WTC11 (cell line): ENCODE measurements around the gene CCDC191. TPM values are rescaled to one million over a fixed set of nuclear protein-coding genes. Genes with fewer than 3 reads are reported as not detected.

Experiments used
- ATAC-seq: fragments of 200-7000 bp; cut with Tn5 transposase; 2 replicates; pipeline ENCODE4 v1.10.0; 2021; ENCODE audit warnings: mild to moderate bottlenecking, moderate library complexity
- CTCF ChIA-PET: fragments of 300-600 bp; sonication (Branson Sonifier 250); formaldehyde crosslinking; loops from one replicate; lab custom pipeline; 2021; ENCODE audit warnings: antibody characterized with exemption; lab: Charles Lee
- POLR2A ChIA-PET: fragments of 350-600 bp; sonication (Branson Sonifier 250); formaldehyde crosslinking; loops from one replicate; lab custom pipeline; 2021; ENCODE audit warnings: antibody characterized with exemption; lab: Charles Lee
- DNase-seq: peaks from one replicate; pipeline ENCODE4 v3.0.0; 2021; ENCODE audit warnings: low spot score
- H3K27ac Mint-ChIP-seq: 2 replicates; pipeline ENCODE4 v1.8.0; 2021; ENCODE audit warnings: mixed read lengths
- H3K27me3 Mint-ChIP-seq: 2 replicates; pipeline ENCODE4 v1.8.0; 2021; ENCODE audit warnings: low read depth, mild to moderate bottlenecking, moderate library complexity, mixed read lengths
- H3K36me3 Mint-ChIP-seq: 2 replicates; pipeline ENCODE4 v1.8.0; 2021; ENCODE audit warnings: mixed read lengths
- H3K4me1 Mint-ChIP-seq: 2 replicates; pipeline ENCODE4 v1.8.0; 2022; ENCODE audit warnings: mixed read lengths
- H3K4me3 Mint-ChIP-seq: 2 replicates; pipeline ENCODE4 v1.8.0; 2021; ENCODE audit warnings: mild to moderate bottlenecking, moderate library complexity, mixed read lengths
- H3K9me3 Mint-ChIP-seq: 2 replicates; pipeline ENCODE4 v1.8.0; 2021; ENCODE audit warnings: mixed read lengths
- ETV6 ChIP-seq: sonication (generic); formaldehyde crosslinking; IDR thresholded peaks from 2 replicates; pipeline ENCODE4 v1.8.1; 2022; ENCODE audit warnings: mild to moderate bottlenecking, missing genetic modification reagents
- FOXP1 ChIP-seq: sonication (generic); formaldehyde crosslinking; IDR thresholded peaks from 2 replicates; pipeline ENCODE4 v1.8.0; 2022; ENCODE audit warnings: missing genetic modification reagents, mild to moderate bottlenecking, moderate library complexity, borderline replicate concordance
- HMGXB4 ChIP-seq: sonication (generic); formaldehyde crosslinking; IDR thresholded peaks from 2 replicates; pipeline ENCODE4 v1.8.1; 2023; ENCODE audit warnings: mild to moderate bottlenecking, moderate library complexity, missing genetic modification reagents
- IRF2 ChIP-seq: sonication (generic); formaldehyde crosslinking; IDR thresholded peaks from 2 replicates; pipeline ENCODE4 v1.8.0; 2022; ENCODE audit warnings: low read depth, missing genetic modification reagents, borderline replicate concordance
- KAT7 ChIP-seq: sonication (generic); formaldehyde crosslinking; IDR thresholded peaks from 2 replicates; pipeline ENCODE4 v1.8.1; 2023; ENCODE audit warnings: missing genetic modification reagents, mild to moderate bottlenecking, borderline replicate concordance
- NFE2L1 ChIP-seq: sonication (generic); formaldehyde crosslinking; IDR thresholded peaks from 2 replicates; pipeline ENCODE4 v1.8.1; 2023; ENCODE audit warnings: missing genetic modification reagents
- NFYB ChIP-seq: sonication (generic); formaldehyde crosslinking; conservative IDR thresholded peaks from 2 replicates; pipeline ENCODE4 v1.8.0; 2022; ENCODE audit warnings: low read depth, missing genetic modification reagents
- PRRX2 ChIP-seq: fragments of 250-450 bp; sonication (Bioruptor Pico); IDR thresholded peaks from 2 replicates; pipeline ENCODE4 v1.8.0; 2021; ENCODE audit warnings: mild to moderate bottlenecking
- SMAD3 ChIP-seq: sonication (generic); formaldehyde crosslinking; IDR thresholded peaks from 2 replicates; pipeline ENCODE4 v1.8.0; 2022; ENCODE audit warnings: missing genetic modification reagents, mild to moderate bottlenecking, borderline replicate concordance
- USF2 ChIP-seq: sonication (generic); formaldehyde crosslinking; IDR thresholded peaks from 2 replicates; pipeline ENCODE4 v1.8.1; 2023; ENCODE audit warnings: mild to moderate bottlenecking, missing genetic modification reagents, moderate library complexity
- ZBTB21 ChIP-seq: sonication (generic); formaldehyde crosslinking; IDR thresholded peaks from 2 replicates; pipeline ENCODE4 v1.8.1; 2023; ENCODE audit warnings: mild to moderate bottlenecking, missing genetic modification reagents, borderline replicate concordance
- total RNA-seq: library from RNA; stranded (reverse); gene quantifications from 3 replicates; pipeline ENCODE4 v1.2.3, GENCODE V29; 2021
- TF ChIP-seq, protein P1 (sequence below): sonication (generic); formaldehyde crosslinking; conservative IDR thresholded peaks from 2 replicates; pipeline ENCODE4 v1.8.1; 2023; ENCODE audit warnings: mild to moderate bottlenecking, low read depth, missing genetic modification reagents, moderate library complexity
- TF ChIP-seq, protein P2 (sequence below): sonication (generic); formaldehyde crosslinking; IDR thresholded peaks from 2 replicates; pipeline ENCODE4 v1.8.1; 2022; ENCODE audit warnings: mild to moderate bottlenecking, missing genetic modification reagents, moderate library complexity, borderline replicate concordance
- TF ChIP-seq, protein P3 (sequence below): fragments of 250-450 bp; sonication (Bioruptor Pico); IDR thresholded peaks from 2 replicates; pipeline ENCODE4 v1.8.0; 2021; ENCODE audit warnings: mild to moderate bottlenecking
- TF ChIP-seq, protein P4 (sequence below): sonication (generic); formaldehyde crosslinking; IDR thresholded peaks from 2 replicates; pipeline ENCODE4 v1.8.1; 2023; ENCODE audit warnings: mild to moderate bottlenecking, missing genetic modification reagents, moderate library complexity

Gene CCDC191
- total RNA-seq, 1 experiment from 2014 or later = 1.6 TPM

- Mint-ChIP-seq H3K36me3 (peaks cover 38% of the 10 kb centered on the region), H3K4me1 (peaks cover 5% of the 10 kb centered on the region; the same call in 1 of the 2 replicates), H3K4me3 (no peak overlapping the region), H3K9me3 (no peaks in the 10 kb centered on the region), H3K27me3 (no peaks in the 10 kb centered on the region), H3K27ac (no peak overlapping the region)
- TF ChIP-seq NFYB = no peak
- TF ChIP-seq, protein P1, sequence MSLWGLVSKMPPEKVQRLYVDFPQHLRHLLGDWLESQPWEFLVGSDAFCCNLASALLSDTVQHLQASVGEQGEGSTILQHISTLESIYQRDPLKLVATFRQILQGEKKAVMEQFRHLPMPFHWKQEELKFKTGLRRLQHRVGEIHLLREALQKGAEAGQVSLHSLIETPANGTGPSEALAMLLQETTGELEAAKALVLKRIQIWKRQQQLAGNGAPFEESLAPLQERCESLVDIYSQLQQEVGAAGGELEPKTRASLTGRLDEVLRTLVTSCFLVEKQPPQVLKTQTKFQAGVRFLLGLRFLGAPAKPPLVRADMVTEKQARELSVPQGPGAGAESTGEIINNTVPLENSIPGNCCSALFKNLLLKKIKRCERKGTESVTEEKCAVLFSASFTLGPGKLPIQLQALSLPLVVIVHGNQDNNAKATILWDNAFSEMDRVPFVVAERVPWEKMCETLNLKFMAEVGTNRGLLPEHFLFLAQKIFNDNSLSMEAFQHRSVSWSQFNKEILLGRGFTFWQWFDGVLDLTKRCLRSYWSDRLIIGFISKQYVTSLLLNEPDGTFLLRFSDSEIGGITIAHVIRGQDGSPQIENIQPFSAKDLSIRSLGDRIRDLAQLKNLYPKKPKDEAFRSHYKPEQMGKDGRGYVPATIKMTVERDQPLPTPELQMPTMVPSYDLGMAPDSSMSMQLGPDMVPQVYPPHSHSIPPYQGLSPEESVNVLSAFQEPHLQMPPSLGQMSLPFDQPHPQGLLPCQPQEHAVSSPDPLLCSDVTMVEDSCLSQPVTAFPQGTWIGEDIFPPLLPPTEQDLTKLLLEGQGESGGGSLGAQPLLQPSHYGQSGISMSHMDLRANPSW (CRISPR knock-in tag) = no peak
- ChIA-PET POLR2A (no interaction called here), CTCF (interaction anchor here (1.9 kb wide), 1 partner anchor 129 kb away, joined by 4 read pairs; no protein-coding TSS in a partner anchor)
- DNase-seq (no peak), ATAC-seq (no peak)
Measured at GRCh38 chr3:113954091-113954685, 102.1 kb downstream of the CCDC191 start.

GRCh38 chr3:113953677-113954076 lies 102.6 kb downstream of the CCDC191 start:
- DNase-seq (no peak), ATAC-seq (no peak)
- peaks cover 10% of the 10 kb centered on the region for H3K4me1 Mint-ChIP-seq
- peaks cover 2% of the 10 kb centered on the region; the same call in 1 of the 2 replicates for H3K27me3 Mint-ChIP-seq
- TF ChIP-seq ETV6 (no peak), SMAD3 (CRISPR knock-in tag) (no peak), PRRX2 (CRISPR knock-in tag) (no peak), USF2 (CRISPR knock-in tag) (no peak), KAT7 (no peak), IRF2 (CRISPR knock-in tag) (no peak), NFE2L1 (CRISPR knock-in tag) (no peak), ZBTB21 (CRISPR knock-in tag) (no peak), FOXP1 (no peak), NFYB (no peak), HMGXB4 (no peak)
- TF ChIP-seq, protein P2, sequence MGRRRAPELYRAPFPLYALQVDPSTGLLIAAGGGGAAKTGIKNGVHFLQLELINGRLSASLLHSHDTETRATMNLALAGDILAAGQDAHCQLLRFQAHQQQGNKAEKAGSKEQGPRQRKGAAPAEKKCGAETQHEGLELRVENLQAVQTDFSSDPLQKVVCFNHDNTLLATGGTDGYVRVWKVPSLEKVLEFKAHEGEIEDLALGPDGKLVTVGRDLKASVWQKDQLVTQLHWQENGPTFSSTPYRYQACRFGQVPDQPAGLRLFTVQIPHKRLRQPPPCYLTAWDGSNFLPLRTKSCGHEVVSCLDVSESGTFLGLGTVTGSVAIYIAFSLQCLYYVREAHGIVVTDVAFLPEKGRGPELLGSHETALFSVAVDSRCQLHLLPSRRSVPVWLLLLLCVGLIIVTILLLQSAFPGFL (CRISPR knock-in tag) = no peak
- TF ChIP-seq, protein P3, sequence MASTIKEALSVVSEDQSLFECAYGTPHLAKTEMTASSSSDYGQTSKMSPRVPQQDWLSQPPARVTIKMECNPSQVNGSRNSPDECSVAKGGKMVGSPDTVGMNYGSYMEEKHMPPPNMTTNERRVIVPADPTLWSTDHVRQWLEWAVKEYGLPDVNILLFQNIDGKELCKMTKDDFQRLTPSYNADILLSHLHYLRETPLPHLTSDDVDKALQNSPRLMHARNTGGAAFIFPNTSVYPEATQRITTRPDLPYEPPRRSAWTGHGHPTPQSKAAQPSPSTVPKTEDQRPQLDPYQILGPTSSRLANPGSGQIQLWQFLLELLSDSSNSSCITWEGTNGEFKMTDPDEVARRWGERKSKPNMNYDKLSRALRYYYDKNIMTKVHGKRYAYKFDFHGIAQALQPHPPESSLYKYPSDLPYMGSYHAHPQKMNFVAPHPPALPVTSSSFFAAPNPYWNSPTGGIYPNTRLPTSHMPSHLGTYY = no peak
- TF ChIP-seq, protein P4, sequence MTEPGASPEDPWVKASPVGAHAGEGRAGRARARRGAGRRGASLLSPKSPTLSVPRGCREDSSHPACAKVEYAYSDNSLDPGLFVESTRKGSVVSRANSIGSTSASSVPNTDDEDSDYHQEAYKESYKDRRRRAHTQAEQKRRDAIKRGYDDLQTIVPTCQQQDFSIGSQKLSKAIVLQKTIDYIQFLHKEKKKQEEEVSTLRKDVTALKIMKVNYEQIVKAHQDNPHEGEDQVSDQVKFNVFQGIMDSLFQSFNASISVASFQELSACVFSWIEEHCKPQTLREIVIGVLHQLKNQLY (CRISPR knock-in tag) = no peak
- H3K9me3 Mint-ChIP-seq = no peaks in the 10 kb centered on the region
- no peak overlapping the region for H3K27ac Mint-ChIP-seq
- ChIA-PET POLR2A (no interaction called here), CTCF (interaction anchor here (1.9 kb wide), 1 partner anchor 128 kb away, joined by 4 read pairs; no protein-coding TSS in a partner anchor)
- H3K4me3 Mint-ChIP-seq = no peak overlapping the region
- peaks cover 33% of the 10 kb centered on the region for H3K36me3 Mint-ChIP-seq
